GM12874 (cell line): ENCODE measurements around the gene DCST1.

Experiments
- TF ChIP-seq, protein P1 (sequence below): IDR thresholded peaks from 2 replicates; pipeline ENCODE4 v1.5.1; 2011; ENCODE audit warnings: low read depth, mild to moderate bottlenecking, control low read depth, low read length, moderate library complexity; ENCODE audit not compliant: insufficient read depth

DCST1 gene

DNA sequence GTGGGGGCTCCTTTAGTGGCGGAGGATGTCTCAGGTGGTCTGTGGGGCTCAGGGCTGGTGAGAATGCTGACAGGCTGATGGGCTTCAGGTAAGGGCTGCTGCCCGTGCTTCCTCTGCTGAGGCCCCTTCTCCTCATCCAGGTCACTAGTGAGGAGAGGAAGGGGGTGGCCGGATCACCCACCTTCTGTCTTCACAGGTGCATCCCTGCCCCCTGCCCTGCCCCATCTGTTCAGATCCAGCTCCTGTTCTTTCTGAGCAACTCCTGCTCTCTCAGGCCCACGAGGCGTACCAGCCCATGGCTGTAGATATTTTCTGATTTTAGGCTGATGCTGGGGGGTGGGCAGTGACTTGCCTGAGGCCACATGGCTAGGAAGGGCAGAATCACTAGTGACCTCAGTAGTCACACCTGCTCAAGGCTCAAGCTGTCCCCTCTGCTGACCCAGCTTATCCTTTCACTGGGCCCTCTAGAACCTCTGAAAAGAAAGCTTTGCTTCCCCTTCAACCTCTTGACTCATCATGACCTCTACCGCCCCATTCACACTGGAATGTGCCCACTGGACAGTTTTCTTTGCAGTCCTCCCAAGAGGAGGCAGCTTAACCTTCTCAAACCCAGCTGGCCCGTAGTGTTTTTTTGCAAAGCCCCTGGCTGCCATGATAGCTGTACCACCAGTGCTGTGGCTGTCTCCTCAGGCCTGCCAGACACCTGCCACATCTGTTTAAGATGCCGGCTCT lies 14.8 kb upstream of the DCST1 start:
- TF ChIP-seq, protein P1, sequence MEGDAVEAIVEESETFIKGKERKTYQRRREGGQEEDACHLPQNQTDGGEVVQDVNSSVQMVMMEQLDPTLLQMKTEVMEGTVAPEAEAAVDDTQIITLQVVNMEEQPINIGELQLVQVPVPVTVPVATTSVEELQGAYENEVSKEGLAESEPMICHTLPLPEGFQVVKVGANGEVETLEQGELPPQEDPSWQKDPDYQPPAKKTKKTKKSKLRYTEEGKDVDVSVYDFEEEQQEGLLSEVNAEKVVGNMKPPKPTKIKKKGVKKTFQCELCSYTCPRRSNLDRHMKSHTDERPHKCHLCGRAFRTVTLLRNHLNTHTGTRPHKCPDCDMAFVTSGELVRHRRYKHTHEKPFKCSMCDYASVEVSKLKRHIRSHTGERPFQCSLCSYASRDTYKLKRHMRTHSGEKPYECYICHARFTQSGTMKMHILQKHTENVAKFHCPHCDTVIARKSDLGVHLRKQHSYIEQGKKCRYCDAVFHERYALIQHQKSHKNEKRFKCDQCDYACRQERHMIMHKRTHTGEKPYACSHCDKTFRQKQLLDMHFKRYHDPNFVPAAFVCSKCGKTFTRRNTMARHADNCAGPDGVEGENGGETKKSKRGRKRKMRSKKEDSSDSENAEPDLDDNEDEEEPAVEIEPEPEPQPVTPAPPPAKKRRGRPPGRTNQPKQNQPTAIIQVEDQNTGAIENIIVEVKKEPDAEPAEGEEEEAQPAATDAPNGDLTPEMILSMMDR, result no peak

DNA sequence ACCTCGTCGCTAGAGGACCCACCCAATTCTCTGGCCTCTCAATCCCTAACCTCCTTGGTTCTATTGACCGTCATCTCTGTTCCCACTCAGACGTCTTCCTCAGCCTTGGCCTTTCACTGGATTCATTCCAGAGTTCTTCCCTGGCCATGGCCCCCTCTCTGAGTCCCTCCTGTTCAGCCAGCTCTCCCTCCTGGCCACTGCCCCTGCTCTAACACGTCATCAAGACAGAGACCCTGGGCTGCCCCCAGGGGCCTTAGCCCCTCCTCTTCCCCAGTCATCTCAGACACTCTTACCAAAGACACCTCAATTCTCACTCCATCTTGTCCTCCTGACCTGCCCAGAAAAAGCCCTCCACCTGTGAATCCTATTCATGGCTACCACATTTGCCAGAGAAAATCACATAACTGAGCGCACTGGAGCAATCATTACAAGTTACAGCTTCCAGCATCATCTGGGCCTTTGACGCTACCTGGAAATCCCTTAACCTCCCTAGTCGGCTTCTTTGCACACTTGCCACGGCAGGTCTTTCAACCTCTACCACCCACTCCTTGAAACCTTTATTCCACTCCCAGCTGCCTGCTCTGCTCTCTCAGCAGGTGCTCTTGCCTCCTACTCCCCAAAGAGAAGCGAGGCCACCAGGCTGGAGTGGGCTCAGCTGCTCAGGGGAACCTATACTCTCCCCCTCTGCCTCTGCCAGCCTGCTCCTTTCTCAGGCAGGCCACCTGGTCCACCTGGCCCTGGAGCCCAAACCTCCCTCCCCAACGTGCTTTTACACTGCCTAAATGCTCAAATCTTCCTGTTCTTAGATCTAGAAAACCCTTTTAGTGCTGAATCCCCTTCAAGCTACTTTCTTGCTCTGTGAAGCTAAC lies 14.0 kb upstream of the DCST1 start:
- TF ChIP-seq, protein P1, result no peak

DNA sequence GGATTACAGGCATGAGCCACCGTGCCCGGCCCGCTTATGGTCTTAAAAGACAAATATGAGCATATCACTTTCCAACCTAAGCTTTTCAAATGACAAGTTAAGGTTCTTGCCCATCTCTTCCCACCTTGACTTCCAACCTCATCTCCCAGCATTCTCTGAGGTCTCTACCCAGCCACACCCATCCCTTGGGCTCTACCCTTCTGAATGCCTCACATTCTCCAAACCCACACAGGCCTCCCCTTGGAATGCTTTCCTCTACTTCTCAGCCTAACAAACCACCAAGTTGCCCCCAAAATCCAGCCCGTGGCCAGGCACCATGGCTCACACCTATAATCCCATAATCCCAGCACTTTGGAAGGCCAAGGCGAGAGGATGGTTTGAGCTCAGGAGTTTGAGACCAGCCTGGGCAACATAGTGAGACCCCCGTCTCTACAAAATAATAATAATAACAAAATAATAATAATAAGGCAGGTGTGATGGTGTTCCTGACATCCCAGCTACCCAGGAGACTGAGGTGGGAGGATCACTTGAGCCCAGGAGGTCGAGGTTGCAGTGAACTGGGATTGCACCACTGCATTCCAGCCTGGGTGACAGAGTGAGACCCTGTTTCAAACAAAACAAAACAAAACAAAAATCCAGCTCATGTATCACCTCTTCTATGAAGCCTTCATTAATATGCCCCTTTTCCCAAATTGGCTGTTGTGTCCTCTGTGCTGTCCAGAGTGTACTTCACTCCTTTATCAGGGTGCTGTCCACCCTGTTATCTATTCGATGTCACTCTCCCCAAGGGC lies 11.3 kb upstream of the DCST1 start:
- TF ChIP-seq, protein P1, result no peak

DNA sequence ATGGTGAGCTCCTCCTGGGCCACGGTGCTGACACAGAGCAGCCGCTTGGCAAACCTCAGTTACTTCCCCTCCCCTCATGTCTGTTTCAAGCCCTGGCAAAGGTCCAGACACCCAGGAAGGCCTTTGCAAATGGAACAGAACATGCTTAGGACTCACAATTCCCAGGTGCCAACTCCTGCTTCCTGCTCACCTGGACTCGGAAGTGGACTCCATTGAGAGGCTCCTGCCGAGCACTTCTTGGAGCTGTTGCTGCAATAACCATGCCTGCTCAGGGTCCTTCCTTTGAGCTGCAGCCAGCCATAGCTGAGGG lies 10.7 kb upstream of the DCST1 start:
- TF ChIP-seq, protein P1, result no peak

DNA sequence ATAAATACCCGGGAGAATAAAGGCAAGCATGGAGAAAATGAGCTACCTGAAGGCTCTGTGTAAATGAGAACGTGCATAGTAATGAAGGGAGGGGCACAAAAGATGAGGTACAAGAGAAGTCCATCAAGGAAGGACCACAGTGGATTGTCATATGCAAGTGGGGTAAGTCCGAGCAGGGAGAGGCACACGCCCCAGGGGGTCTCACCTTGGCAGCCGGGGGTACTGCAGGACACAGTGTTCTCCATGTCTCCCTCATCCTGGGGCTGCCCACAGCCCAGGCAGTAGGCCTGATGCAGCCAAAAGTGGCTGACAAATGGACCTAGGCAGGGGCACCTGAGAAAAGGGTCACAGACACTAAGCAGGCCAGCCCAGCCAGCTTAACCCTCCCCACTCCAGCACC lies 10.0 kb upstream of the DCST1 start:
- TF ChIP-seq, protein P1, result no peak

DNA sequence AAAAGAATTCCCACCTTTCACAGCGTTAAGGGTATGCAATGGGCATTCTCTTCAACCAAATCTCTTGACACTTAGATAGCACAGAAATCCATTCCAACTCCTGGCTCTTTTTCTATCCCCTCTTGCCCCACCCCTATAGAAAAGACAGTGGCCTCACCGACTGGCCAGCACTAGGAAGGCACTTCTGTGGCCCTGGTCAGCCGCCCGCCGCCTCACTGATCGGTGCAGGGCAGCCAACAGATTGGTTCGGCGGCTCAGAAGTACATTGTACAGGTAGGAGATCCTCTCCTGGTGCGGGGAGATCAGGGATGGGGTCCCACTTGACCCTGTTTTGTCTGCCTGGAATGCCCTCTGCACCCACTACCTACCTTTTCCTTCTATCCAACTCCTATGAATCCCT lies 9.3 kb upstream of the DCST1 start:
- TF ChIP-seq, protein P1, result no peak

DNA sequence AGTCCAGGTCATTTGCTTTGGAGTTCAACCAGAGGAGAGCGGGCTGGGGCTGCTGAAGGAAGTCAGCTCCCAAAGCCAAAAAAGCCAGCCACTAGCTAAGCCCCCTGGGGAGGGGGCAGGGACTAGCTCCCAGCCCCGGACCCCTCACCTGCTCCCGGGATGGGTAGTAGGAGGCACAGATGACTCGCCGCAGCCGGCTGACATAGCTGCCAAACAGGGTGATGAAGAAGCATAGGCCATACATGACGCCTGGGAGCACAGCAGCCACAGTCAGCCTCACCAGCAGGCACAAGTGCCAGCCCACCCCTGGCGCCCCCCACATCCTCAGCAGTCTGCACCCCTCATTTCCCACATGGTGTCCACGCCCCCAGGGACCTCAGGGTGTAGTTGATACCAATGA lies 7.5 kb upstream of the DCST1 start:
- TF ChIP-seq, protein P1, result no peak
